Activated naive CD4-positive, alpha-beta T cell treated with anti-CD3 and anti-CD28 coated beads, Interleukin-2, amount 10 ng/mL, durations not matched to agents 7 days and 5 days (primary cell): ENCODE measurements around the gene PIGO.

ENCODE experiments used
- CTCF ChIA-PET: fragments of 350-600 bp; sonication (Branson Sonifier 250); formaldehyde crosslinking; loops from one replicate; lab custom pipeline; 2021; ENCODE audit warnings: antibody characterized with exemption; lab: Charles Lee
- DNase-seq: peaks from one replicate; pipeline ENCODE4 v3.0.0-alpha.2; 2020
- H3K27ac Mint-ChIP-seq: one replicate; pipeline ENCODE4 v1.8.0; 2021; ENCODE audit warnings: mild to moderate bottlenecking, moderate library complexity, mixed read lengths
- H3K27me3 Mint-ChIP-seq: one replicate; pipeline ENCODE4 v1.8.0; 2021; ENCODE audit warnings: mild to moderate bottlenecking, mixed read lengths
- H3K36me3 Mint-ChIP-seq: one replicate; pipeline ENCODE4 v1.8.0; 2021; ENCODE audit warnings: mixed read lengths
- H3K4me1 Mint-ChIP-seq: one replicate; pipeline ENCODE4 v1.8.0; 2021; ENCODE audit warnings: mixed read lengths
- H3K4me3 Mint-ChIP-seq: one replicate; pipeline ENCODE4 v1.8.0; 2021; ENCODE audit warnings: mild to moderate bottlenecking, moderate library complexity, mixed read lengths
- H3K9me3 Mint-ChIP-seq: one replicate; pipeline ENCODE4 v1.8.0; 2021; ENCODE audit warnings: mixed read lengths

The PIGO gene

GRCh38 chr9:35111001-35111933, 14.9 kb upstream of the PIGO start:
- peak; percentile 98 for DNase-seq
- peaks cover 58% of the 10 kb centered on the region for H3K4me1 Mint-ChIP-seq
- peaks cover 10% of the 10 kb centered on the region for H3K36me3 Mint-ChIP-seq
- peak overlapping the region; percentile 77 for H3K27ac Mint-ChIP-seq
- no peaks in the 10 kb centered on the region for H3K9me3 Mint-ChIP-seq
- H3K27me3 Mint-ChIP-seq: no peaks in the 10 kb centered on the region
- H3K4me3 Mint-ChIP-seq: peak overlapping the region; percentile 73
- CTCF ChIA-PET: interaction anchor here (0.7 to 3.3 kb wide), 4 partner anchors 15 to 715 kb away, joined by 3 to 13 read pairs (median 4); partner anchors contain the start of gene PIGO

- Mint-ChIP-seq H3K9me3 (no peaks in the 10 kb centered on the region), H3K27ac (no peak overlapping the region), H3K27me3 (no peaks in the 10 kb centered on the region), H3K4me1 (peaks cover 51% of the 10 kb centered on the region), H3K36me3 (peaks cover 17% of the 10 kb centered on the region), H3K4me3 (peak overlapping the region; percentile 73)
- CTCF ChIA-PET: interaction anchor here (1.4 kb wide), 1 partner anchor 149 kb away, joined by 4 read pairs; no protein-coding TSS in a partner anchor
- no peak for DNase-seq
Observed at GRCh38 chr9:35110327-35110761, 14.0 kb upstream of the PIGO start.

- no peak for DNase-seq
- Mint-ChIP-seq H3K27me3 (no peaks in the 10 kb centered on the region), H3K4me1 (peaks cover 45% of the 10 kb centered on the region), H3K36me3 (peaks cover 23% of the 10 kb centered on the region), H3K4me3 (no peak overlapping the region), H3K27ac (no peak overlapping the region), H3K9me3 (no peaks in the 10 kb centered on the region)
- CTCF ChIA-PET: no interaction called here
Observed at GRCh38 chr9:35108946-35109575, 12.7 kb upstream of the PIGO start.

- CTCF ChIA-PET: no interaction called here
- no peaks in the 10 kb centered on the region for H3K27me3 Mint-ChIP-seq
- peaks cover 44% of the 10 kb centered on the region for H3K4me1 Mint-ChIP-seq
- H3K36me3 Mint-ChIP-seq: peaks cover 19% of the 10 kb centered on the region
- H3K4me3 Mint-ChIP-seq: no peak overlapping the region
- DNase-seq: no peak
- H3K27ac Mint-ChIP-seq: no peak overlapping the region
- no peaks in the 10 kb centered on the region for H3K9me3 Mint-ChIP-seq
Observed at GRCh38 chr9:35108461-35108860, 12.1 kb upstream of the PIGO start.

GRCh38 chr9:35107297-35108290, 11.2 kb upstream of the PIGO start:
- H3K27me3 Mint-ChIP-seq: no peaks in the 10 kb centered on the region
- H3K4me3 Mint-ChIP-seq: no peak overlapping the region
- CTCF ChIA-PET: interaction anchor here (1.3 kb wide), 1 partner anchor 11 kb away, joined by 5 read pairs; the partner anchor contains the start of gene PIGO
- H3K9me3 Mint-ChIP-seq: no peaks in the 10 kb centered on the region
- no peak for DNase-seq
- H3K36me3 Mint-ChIP-seq: peaks cover 19% of the 10 kb centered on the region
- no peak overlapping the region for H3K27ac Mint-ChIP-seq
- H3K4me1 Mint-ChIP-seq: peaks cover 44% of the 10 kb centered on the region

GRCh38 chr9:35106343-35106730, 9.9 kb upstream of the PIGO start:
- peaks cover 21% of the 10 kb centered on the region for H3K36me3 Mint-ChIP-seq
- H3K27me3 Mint-ChIP-seq: no peaks in the 10 kb centered on the region
- H3K27ac Mint-ChIP-seq: no peak overlapping the region
- H3K4me1 Mint-ChIP-seq: peaks cover 44% of the 10 kb centered on the region
- DNase-seq: no peak
- no peaks in the 10 kb centered on the region for H3K9me3 Mint-ChIP-seq
- CTCF ChIA-PET: interaction anchor here (1.3 kb wide), 1 partner anchor 10 kb away, joined by 5 read pairs; the partner anchor contains the start of gene PIGO
- no peak overlapping the region for H3K4me3 Mint-ChIP-seq

GRCh38 chr9:35105571-35106342, 9.4 kb upstream of the PIGO start:
- H3K9me3 Mint-ChIP-seq: no peaks in the 10 kb centered on the region
- CTCF ChIA-PET: interaction anchor here (1.3 to 1.5 kb wide), 2 partner anchors 9 to 207 kb away, joined by 5 read pairs; partner anchors contain the start of gene PIGO
- H3K27me3 Mint-ChIP-seq: no peaks in the 10 kb centered on the region
- peaks cover 26% of the 10 kb centered on the region for H3K36me3 Mint-ChIP-seq
- H3K27ac Mint-ChIP-seq: no peak overlapping the region
- peaks cover 44% of the 10 kb centered on the region for H3K4me1 Mint-ChIP-seq
- H3K4me3 Mint-ChIP-seq: no peak overlapping the region
- DNase-seq: no peak

GRCh38 chr9:35105126-35105525, 8.7 kb upstream of the PIGO start:
- H3K36me3 Mint-ChIP-seq: peaks cover 33% of the 10 kb centered on the region
- no peak for DNase-seq
- CTCF ChIA-PET: interaction anchor here (1.0 to 1.5 kb wide), 2 partner anchors 9 to 206 kb away, joined by 3 to 5 read pairs; no protein-coding TSS in a partner anchor
- no peaks in the 10 kb centered on the region for H3K27me3 Mint-ChIP-seq
- no peaks in the 10 kb centered on the region for H3K9me3 Mint-ChIP-seq
- H3K4me3 Mint-ChIP-seq: no peak overlapping the region
- no peak overlapping the region for H3K27ac Mint-ChIP-seq
- peaks cover 44% of the 10 kb centered on the region for H3K4me1 Mint-ChIP-seq

GRCh38 chr9:35104586-35104985, 8.2 kb upstream of the PIGO start:
- Mint-ChIP-seq H3K36me3 (peaks cover 33% of the 10 kb centered on the region), H3K9me3 (no peaks in the 10 kb centered on the region), H3K4me3 (no peak overlapping the region), H3K4me1 (peaks cover 43% of the 10 kb centered on the region), H3K27ac (no peak overlapping the region), H3K27me3 (no peaks in the 10 kb centered on the region)
- DNase-seq: no peak
- CTCF ChIA-PET: interaction anchor here (1.0 to 1.5 kb wide), 2 partner anchors 9 to 206 kb away, joined by 3 to 5 read pairs; no protein-coding TSS in a partner anchor

GRCh38 chr9:35103660-35104191, 7.3 kb upstream of the PIGO start:
- H3K36me3 Mint-ChIP-seq: peaks cover 37% of the 10 kb centered on the region
- CTCF ChIA-PET: interaction anchor here (0.7 to 1.5 kb wide), 7 partner anchors 10 to 205 kb away, joined by 3 to 6 read pairs (median 4); partner anchors contain the start of gene ATOSB

GRCh38 chr9:35102769-35103659, 6.6 kb upstream of the PIGO start, which contains the start of gene STOML2:
TSS of gene STOML2 (minus strand) at chr9:35103131. CDS start at chr9:35103094, 37 bp downstream.
- H3K4me3 Mint-ChIP-seq: peak within 1 kb of the TSS; percentile 81
- peaks cover 37% of the 10 kb centered on the region for H3K36me3 Mint-ChIP-seq
- no peaks in the 10 kb centered on the region for H3K27me3 Mint-ChIP-seq
- CTCF ChIA-PET: interaction anchor here (0.7 to 1.5 kb wide), 6 partner anchors 11 to 205 kb away, joined by 3 to 6 read pairs (median 4); partner anchors contain the start of gene ATOSB
- H3K9me3 Mint-ChIP-seq: no peaks in the 10 kb centered on the region
- H3K4me1 Mint-ChIP-seq: peaks cover 40% of the 10 kb centered on the region
- DNase-seq: peak; percentile 96
- peak within 1 kb of the TSS; percentile 83 for H3K27ac Mint-ChIP-seq

More at GRCh38 chr9:35103660-35104191, 7.3 kb upstream of the PIGO start:
- no peak for DNase-seq
- H3K4me3 Mint-ChIP-seq: peak overlapping the region; percentile 81
- H3K27ac Mint-ChIP-seq: peak overlapping the region; percentile 83
- no peaks in the 10 kb centered on the region for H3K27me3 Mint-ChIP-seq
- H3K4me1 Mint-ChIP-seq: peaks cover 41% of the 10 kb centered on the region
- no peaks in the 10 kb centered on the region for H3K9me3 Mint-ChIP-seq
